Inferior parietal cortex (tissue), 1 donor: Measurements from ENCODE around the gene SARNP.
"Not testable (repeated sequence)": the region's sequence is repeated elsewhere in the genome, so short reads cannot be mapped to it uniquely, and the experiment has no call there.

ENCODE experiments used
- DNase-seq: peaks from one replicate; pipeline ENCODE4 v3.0.0-alpha.2; 2016; ENCODE audit errors: extremely low spot score

SARNP gene

DNA sequence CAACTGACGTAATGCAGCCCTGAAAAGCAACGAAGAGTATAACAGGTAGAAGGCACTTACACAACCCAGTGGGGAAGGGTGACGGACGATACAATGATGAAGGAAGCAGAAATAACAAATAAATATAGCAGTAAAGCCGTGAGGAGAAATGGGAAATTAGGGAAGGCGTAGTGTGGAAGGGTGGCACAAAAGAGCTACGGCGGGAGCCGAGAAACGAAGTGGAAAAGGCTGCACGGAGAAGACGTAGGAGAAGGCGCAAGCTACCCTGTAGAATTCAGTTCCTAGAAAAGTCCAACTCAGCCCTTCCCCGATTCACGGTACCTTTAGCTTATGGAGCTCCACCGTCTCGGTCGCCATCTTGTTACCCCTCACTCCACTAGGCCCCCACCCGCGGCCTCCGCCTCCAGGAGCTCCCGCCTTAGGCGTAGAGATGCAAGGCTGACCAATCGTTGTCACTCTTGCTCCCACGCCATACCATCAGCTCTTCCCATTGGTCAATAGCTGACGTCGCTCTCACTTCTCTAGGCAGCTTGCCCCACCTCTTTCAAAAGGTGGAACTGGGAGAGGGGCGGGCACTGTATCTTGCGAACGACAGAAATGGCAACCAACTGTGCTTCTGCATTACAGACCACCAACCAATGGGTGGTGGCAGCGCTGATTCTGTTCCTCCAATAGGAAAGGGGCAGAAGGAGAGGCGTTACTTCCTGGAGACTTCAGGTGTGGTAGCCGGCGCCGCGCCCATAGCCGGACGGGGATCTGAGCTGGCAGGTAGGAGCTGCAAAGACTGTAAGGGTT, at the start of gene SARNP, which contains the start of gene ORMDL2:
Gene SARNP, minus strand, starts transcription at position 380 of the 795 bp plus-strand sequence. Its CDS starts 23 bp downstream, at position 357.
Gene ORMDL2, plus strand, starts transcription at position 697 of the 795 bp plus-strand sequence. CDS start 959 bp downstream, outside the sequence.
- peak; percentile 100 for DNase-seq

GRCh38 chr12:55866454-55867004, 49.0 kb upstream of the SARNP start:
- not testable (repeated sequence) for DNase-seq

GRCh38 chr12:55865327-55865726, 47.8 kb upstream of the SARNP start:
- no peak for DNase-seq

DNA sequence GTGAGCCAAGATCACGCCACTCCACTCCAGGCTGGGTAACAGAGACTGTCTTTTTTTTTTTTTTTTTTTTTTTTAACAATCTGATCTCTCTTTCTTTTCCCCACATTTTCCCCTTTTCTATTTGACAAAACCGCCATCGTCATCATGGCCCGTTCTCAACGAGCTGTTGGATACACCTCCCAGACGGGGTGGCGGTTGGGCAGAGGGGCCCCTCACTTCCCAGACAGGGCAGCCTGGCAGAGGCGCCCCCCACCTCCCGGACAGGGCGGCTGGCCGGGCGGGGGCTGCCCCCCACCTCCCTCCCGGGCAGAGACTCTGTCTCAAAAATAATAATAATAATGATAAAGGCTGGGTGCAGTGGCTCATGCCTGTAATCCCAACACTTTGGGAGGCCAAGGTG, 45.4 kb upstream of the SARNP start:
- not testable (repeated sequence) for DNase-seq

DNA sequence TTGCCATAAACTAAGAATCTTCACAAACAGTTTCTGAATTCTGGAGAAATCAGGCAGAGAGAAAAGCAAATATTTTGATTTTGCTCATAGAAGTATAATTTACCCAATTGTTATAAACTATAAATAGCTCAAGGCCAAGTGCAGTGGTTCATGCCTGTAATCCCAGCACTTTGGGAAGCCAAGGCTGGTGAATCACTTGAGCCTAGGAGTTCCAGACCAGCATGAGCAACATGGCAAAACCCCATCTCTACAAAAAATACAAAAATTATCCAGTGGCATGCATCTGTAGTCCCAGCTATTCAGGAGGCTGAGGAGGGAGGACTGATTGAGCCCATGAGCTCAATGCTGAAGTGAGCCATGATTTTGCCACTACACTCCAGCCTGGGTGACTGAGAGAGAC, 44.8 kb upstream of the SARNP start:
- no peak for DNase-seq

- no peak for DNase-seq
Measured at GRCh38 chr12:55861871-55862270, 44.3 kb upstream of the SARNP start.

DNA sequence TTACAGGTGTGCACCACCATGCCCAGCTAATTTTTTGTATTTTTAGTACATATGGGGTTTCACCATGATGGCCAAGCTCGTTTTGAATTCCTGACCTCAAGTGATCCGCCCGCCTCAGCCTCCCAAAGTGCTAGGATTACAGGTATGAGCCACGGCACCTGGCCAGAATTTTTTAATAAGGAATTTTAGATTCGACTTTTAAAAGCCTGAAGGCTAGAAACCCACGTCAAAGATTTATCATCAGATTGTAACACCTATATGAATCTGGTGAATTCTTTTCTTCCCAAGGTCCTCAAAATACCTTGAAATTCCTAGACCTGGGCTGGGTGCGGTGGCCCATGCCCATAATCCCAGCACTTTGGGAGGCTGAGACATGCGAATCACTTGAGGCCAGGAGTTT, 43.9 kb upstream of the SARNP start:
- DNase-seq = no peak

DNA sequence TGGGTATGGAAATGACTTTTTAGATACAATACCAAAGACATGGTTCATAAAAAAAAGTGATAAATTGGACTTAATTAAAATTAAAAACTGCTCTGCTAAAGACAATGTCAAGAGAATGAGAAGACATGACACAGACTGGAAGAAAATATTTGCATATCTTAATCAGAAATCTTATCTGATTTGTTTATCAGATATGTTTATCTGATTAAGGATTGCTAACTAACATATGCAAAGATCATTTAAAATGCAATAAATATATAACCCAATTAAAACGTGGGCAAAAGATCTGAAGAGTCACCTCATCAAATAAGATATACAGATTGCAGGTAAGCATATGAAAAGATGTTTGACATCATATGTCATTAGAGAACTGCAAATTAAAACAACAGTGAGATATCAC, 35.2 kb upstream of the SARNP start:
- DNase-seq = no peak

- DNase-seq = no peak
Measured at GRCh38 chr12:55850893-55851292, 33.4 kb upstream of the SARNP start.

DNA sequence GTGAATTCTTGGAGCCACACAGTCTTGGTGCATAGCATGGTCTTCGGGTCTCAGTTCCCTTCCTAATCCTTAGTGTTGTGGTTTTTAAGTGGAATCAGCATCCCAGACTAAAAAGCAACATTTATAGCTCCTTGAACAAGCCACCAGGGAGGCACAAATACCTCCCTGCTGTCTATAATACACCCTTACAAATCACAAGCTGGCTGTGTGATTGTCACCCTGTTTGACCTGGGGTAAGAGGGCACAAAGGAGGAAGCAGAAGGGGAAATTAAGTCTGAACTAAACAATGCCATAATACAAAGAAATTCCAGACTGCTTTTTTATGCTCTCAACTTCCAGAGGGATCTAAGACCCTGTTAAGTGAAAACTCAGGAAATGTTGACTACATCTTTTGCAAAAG, 32.9 kb upstream of the SARNP start:
- no peak for DNase-seq

- no peak for DNase-seq
Measured at GRCh38 chr12:55849616-55850343, 32.3 kb upstream of the SARNP start.

GRCh38 chr12:55847603-55848291, 30.2 kb upstream of the SARNP start:
- no peak for DNase-seq

DNA sequence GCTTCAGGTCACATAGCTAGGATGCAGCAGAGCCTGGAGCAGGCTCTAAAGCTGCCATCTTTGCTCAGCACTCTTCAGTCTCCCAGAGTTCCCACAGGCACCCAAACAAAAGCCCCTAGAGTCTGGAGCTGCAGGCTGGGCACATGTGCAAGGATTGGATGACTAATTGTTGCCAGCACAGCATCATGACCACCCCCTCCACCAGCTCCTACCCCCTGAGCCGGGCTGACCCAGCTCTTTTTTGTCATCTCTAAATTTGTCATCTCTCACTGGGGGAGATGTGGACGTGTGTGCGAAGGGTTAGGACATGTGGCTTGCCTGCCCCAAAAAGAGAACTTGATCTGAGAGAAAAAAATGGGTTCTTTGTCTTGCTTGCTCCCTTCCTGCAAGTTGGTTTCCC, 29.5 kb upstream of the SARNP start:
- DNase-seq = no peak

DNA sequence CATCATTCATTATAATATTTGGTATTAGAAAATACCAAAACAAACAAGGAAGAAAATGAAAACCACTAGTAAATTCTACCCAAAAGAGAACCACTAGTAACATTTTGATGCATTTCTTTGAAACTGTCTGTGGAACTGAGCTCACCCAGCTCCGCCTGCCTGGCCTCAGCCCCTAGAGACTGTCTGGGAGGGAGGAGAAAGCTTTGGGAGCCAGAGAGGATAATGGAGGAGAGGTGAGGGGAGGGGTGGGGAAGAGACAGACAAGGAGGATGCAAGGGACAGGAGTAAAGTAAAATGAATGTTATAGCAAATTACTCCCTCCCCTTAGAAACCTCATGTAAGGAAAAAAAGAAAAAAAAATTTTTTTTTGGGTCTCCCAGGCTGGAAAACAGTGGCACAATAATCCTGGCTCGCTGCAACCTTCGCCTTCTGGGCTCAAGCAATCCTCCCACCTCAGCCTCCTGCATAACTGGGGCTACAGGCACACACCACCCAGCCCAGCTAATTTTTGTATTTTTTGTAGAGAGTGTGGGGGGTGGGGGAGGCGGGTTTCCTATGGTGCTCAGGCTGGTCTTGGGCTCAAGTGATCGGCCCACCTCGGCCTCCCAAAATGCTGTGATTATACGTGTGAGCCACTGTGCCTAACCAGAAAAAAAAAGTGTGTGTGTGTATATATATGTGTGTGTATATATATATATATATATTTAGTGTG, 28.4 kb upstream of the SARNP start:
- DNase-seq = no peak

- DNase-seq = no peak
Measured at GRCh38 chr12:55845361-55845760, 27.8 kb upstream of the SARNP start.

- no peak for DNase-seq
Measured at GRCh38 chr12:55844961-55845360, 27.4 kb upstream of the SARNP start.

- no peak for DNase-seq
Measured at GRCh38 chr12:55843431-55843830, 25.9 kb upstream of the SARNP start.

DNA sequence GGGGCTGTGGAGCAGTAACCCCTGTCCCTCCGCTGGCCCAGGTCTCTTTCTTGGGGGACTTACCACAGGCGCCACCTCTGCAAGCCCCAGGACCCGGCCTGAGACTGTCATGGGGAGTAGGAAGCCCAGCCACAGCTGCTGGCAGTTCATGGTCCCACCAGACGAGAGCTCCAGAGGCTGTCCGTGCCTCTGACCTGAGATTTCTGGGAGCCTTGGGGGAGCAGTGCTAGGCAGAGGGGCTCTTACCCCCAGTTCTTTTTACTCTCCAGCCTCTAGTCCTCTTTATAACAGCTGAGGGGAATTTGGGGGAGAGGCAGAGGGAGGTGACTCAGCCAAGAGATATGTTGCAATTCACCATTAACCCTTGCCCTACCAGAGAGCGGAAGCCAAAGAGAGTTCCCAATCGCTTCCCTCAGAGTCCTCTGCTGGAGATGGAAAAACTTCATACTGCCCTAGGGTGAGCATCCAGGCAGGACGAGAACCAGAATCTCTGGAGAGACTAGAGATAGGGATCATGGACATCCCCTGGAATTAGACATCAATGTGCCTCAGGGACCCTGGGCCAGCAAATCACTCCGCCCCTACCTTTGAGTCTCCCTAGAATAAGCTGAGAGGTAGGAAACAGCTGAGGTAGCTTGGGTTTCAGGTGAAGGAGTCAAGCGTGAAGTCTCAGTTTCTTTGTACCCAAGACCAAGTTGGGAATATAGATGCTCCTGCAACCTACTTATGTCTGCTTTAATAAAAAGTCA, 25.3 kb upstream of the SARNP start, which contains the start of gene MMP19:
Gene MMP19, minus strand, starts transcription at position 256 of the 749 bp plus-strand sequence. Its CDS starts 106 bp downstream, at position 150.
- DNase-seq = no peak

DNA sequence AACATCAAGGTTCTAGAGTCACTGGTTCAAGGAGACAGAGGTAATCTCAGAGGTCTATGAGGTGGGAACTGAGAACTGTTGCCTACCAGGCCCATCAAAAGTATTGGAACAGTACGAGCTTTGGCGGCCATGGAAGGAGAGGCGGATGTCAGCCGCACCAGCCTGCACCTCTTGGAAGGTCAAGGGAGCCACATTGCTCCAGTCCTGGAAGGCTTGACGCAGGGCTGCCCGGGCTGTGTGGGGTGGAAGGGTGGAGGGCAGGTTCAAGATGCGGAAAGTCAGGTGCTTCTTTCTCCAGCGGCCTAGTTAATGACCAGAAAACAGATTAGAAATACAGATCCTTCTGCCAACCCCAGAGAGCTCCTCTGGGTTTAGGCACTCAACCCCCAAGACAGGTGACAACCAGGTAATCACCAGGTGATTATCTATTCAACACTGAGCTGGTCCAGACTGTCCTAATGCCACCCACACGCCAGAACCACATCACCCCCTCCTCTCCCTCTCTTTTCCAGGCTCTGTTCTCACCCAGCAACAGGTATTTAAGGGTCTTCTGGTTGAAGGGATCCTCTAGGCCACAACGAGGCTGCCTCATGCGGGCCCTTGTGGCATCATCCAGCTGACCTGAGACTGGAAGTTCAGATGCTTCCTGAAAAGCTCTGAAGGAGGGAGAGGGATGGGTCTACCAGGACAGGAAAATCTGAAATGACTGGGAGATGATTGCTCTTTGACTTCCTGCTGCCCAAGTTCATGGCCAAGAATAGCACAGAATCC, 23.2 kb upstream of the SARNP start:
- no peak for DNase-seq
